GM19452 (cell line): ENCODE data around the gene TMEM63B.

Source experiments
- ATAC-seq: cut with Tn5 transposase; IDR thresholded peaks from one replicate; pipeline ENCODE4 v1.9.1; 2021; ENCODE audit not compliant: unreplicated experiment

The TMEM63B gene

GRCh38 chr6:44116641-44117382, 10.5 kb upstream of the TMEM63B start:
- no peak for ATAC-seq

- no peak for ATAC-seq
Measured at GRCh38 chr6:44117397-44118128, 9.8 kb upstream of the TMEM63B start.

- ATAC-seq: no peak
Measured at GRCh38 chr6:44119704-44120262, 7.6 kb upstream of the TMEM63B start.

GRCh38 chr6:44120692-44121443, 6.5 kb upstream of the TMEM63B start:
- ATAC-seq: no peak

- no peak for ATAC-seq
Measured at GRCh38 chr6:44122801-44123200, 4.6 kb upstream of the TMEM63B start.

GRCh38 chr6:44123544-44123943, 3.8 kb upstream of the TMEM63B start:
- no peak for ATAC-seq

GRCh38 chr6:44126320-44127149, 819 bp upstream of the TMEM63B start:
- ATAC-seq: peak; percentile 43

GRCh38 chr6:44128020-44128917, 915 bp downstream of the TMEM63B start:
- ATAC-seq: no peak

- no peak for ATAC-seq
Measured at GRCh38 chr6:44129841-44130322, 2.5 kb downstream of the TMEM63B start.

- no peak for ATAC-seq
Measured at GRCh38 chr6:44131892-44132291, 4.5 kb downstream of the TMEM63B start.

- ATAC-seq: no peak
Measured at GRCh38 chr6:44132476-44132875, 5.1 kb downstream of the TMEM63B start.

- ATAC-seq: no peak
Measured at GRCh38 chr6:44133003-44133931, 5.9 kb downstream of the TMEM63B start.

- ATAC-seq: no peak
Measured at GRCh38 chr6:44133981-44134711, 6.8 kb downstream of the TMEM63B start.

- no peak for ATAC-seq
Measured at GRCh38 chr6:44135173-44135758, 7.9 kb downstream of the TMEM63B start.

GRCh38 chr6:44135875-44136274, 8.5 kb downstream of the TMEM63B start:
- ATAC-seq: no peak

GRCh38 chr6:44138717-44139350, 11.5 kb downstream of the TMEM63B start:
- ATAC-seq: no peak

GRCh38 chr6:44139351-44139743, 12.0 kb downstream of the TMEM63B start:
- ATAC-seq: no peak
